HFFc6 (cell line): ENCODE results near the gene CLDN10. TPM values are rescaled to one million over a fixed set of nuclear protein-coding genes. Genes with fewer than 3 reads are reported as not detected.

Experiments used
- DNase-seq: peaks from one replicate; pipeline ENCODE4 v3.0.0-alpha.2; 2018
- H3K27ac Mint-ChIP-seq: 2 replicates; pipeline ENCODE4 v1.8.0; 2020; ENCODE audit warnings: mild to moderate bottlenecking, mixed read lengths
- H3K27me3 Mint-ChIP-seq: 2 replicates; pipeline ENCODE4 v1.8.0; 2021; ENCODE audit warnings: mild to moderate bottlenecking, moderate library complexity, mixed read lengths; ENCODE audit not compliant: insufficient read depth
- H3K36me3 Mint-ChIP-seq: 2 replicates; pipeline ENCODE4 v1.8.0; 2021; ENCODE audit warnings: low read depth, mixed read lengths
- H3K4me1 Mint-ChIP-seq: 2 replicates; pipeline ENCODE4 v1.8.0; 2020; ENCODE audit warnings: low read depth, mixed read lengths
- H3K4me3 Mint-ChIP-seq: 2 replicates; pipeline ENCODE4 v1.8.0; 2020; ENCODE audit warnings: mild to moderate bottlenecking, moderate library complexity, mixed read lengths
- H3K9me3 Mint-ChIP-seq: 2 replicates; pipeline ENCODE4 v1.8.0; 2020; ENCODE audit warnings: mild to moderate bottlenecking, mixed read lengths
- CTCF ChIP-seq: fragments of 200-600 bp; sonication (generic); IDR thresholded peaks from 2 replicates; pipeline ENCODE4 v1.5.0; 2021; ENCODE audit warnings: antibody characterized with exemption, mild to moderate bottlenecking
- total RNA-seq, 6 experiments: library from RNA; stranded (reverse); fragmentation: NEBNext Ultra II Directional; extraction: Animal tissue kit (Norgen Biotek cat#: 25700); gene quantifications; 2 replicates in 1 of 6; 3 replicates in 5 of 6; pipeline ENCODE4 v1.2.3, GENCODE V29; 2021

Gene CLDN10
- total RNA-seq, 6 experiments from 2014 or later = not detected

GRCh38 chr13:95541911-95542474 is 10.5 kb upstream of the CLDN10 start:
- no peak overlapping the region for H3K27ac Mint-ChIP-seq
- no peak for TF ChIP-seq CTCF
- no peak overlapping the region for H3K4me3 Mint-ChIP-seq
- H3K4me1 Mint-ChIP-seq = no peaks in the 10 kb centered on the region
- no peak for DNase-seq
- no peaks in the 10 kb centered on the region for H3K9me3 Mint-ChIP-seq
- H3K36me3 Mint-ChIP-seq = no peaks in the 10 kb centered on the region
- peaks cover 13% of the 10 kb centered on the region for H3K27me3 Mint-ChIP-seq

- no peaks in the 10 kb centered on the region for H3K36me3 Mint-ChIP-seq
- TF ChIP-seq CTCF = no peak
- peaks cover 9% of the 10 kb centered on the region; the same call in 1 of the 2 replicates for H3K4me1 Mint-ChIP-seq
- H3K9me3 Mint-ChIP-seq = no peaks in the 10 kb centered on the region
- H3K27ac Mint-ChIP-seq = no peak overlapping the region
- no peak overlapping the region for H3K4me3 Mint-ChIP-seq
- H3K27me3 Mint-ChIP-seq = peaks cover 7% of the 10 kb centered on the region
- no peak for DNase-seq
Observed at GRCh38 chr13:95544293-95544692, 8.2 kb upstream of the CLDN10 start.

GRCh38 chr13:95546919-95547318 is 5.6 kb upstream of the CLDN10 start:
- TF ChIP-seq CTCF = no peak
- no peak for DNase-seq
- Mint-ChIP-seq H3K27ac (no peak overlapping the region), H3K4me3 (no peak overlapping the region), H3K4me1 (peaks cover 9% of the 10 kb centered on the region; the same call in 1 of the 2 replicates), H3K9me3 (no peaks in the 10 kb centered on the region), H3K36me3 (no peaks in the 10 kb centered on the region), H3K27me3 (peaks cover 13% of the 10 kb centered on the region)

- Mint-ChIP-seq H3K27ac (no peak overlapping the region), H3K36me3 (no peaks in the 10 kb centered on the region), H3K9me3 (no peaks in the 10 kb centered on the region), H3K4me1 (peaks cover 9% of the 10 kb centered on the region; the same call in 1 of the 2 replicates), H3K27me3 (peaks cover 11% of the 10 kb centered on the region), H3K4me3 (no peak overlapping the region)
- no peak for TF ChIP-seq CTCF
- DNase-seq = no peak
Observed at GRCh38 chr13:95547531-95548167, 4.9 kb upstream of the CLDN10 start.

- TF ChIP-seq CTCF = no peak
- H3K36me3 Mint-ChIP-seq = no peaks in the 10 kb centered on the region
- DNase-seq = no peak
- no peak overlapping the region for H3K4me3 Mint-ChIP-seq
- no peak overlapping the region for H3K27ac Mint-ChIP-seq
- H3K9me3 Mint-ChIP-seq = no peaks in the 10 kb centered on the region
- H3K27me3 Mint-ChIP-seq = peaks cover 28% of the 10 kb centered on the region
- H3K4me1 Mint-ChIP-seq = peaks cover 9% of the 10 kb centered on the region; the same call in 1 of the 2 replicates
Observed at GRCh38 chr13:95552208-95552538, 347 bp upstream of the CLDN10 start.
